LNCAP (cell line): ENCODE data around the gene AMOTL2.

ENCODE experiments used
- CTCF ChIP-seq: fragments of 450-650 bp; IDR thresholded peaks from 2 replicates; pipeline ENCODE4 v1.5.1; 2017; ENCODE audit warnings: mild to moderate bottlenecking

The AMOTL2 gene

GRCh38 chr3:134388788-134389485, 14.7 kb upstream of the AMOTL2 start:
- no peak for TF ChIP-seq CTCF

GRCh38 chr3:134388292-134388691, 14.0 kb upstream of the AMOTL2 start:
- TF ChIP-seq CTCF: no peak

GRCh38 chr3:134387293-134387692, 13.0 kb upstream of the AMOTL2 start:
- TF ChIP-seq CTCF: no peak

GRCh38 chr3:134384963-134385362, 10.7 kb upstream of the AMOTL2 start:
- TF ChIP-seq CTCF: no peak

- no peak for TF ChIP-seq CTCF
These were observed 7.7 kb upstream of the AMOTL2 start for GRCh38 chr3:134381831-134382442.

- TF ChIP-seq CTCF: no peak
These were observed 6.8 kb upstream of the AMOTL2 start for GRCh38 chr3:134381076-134381475.

GRCh38 chr3:134380249-134380648, 6.0 kb upstream of the AMOTL2 start:
- TF ChIP-seq CTCF: no peak
